DMS114 treated with DMSO at 0.1 percent for 48 hours (cell line): ENCODE measurements around the gene BRK1.
"Not testable (repeated sequence)": the region's sequence is repeated elsewhere in the genome, so short reads cannot be mapped to it uniquely, and the experiment has no call there.

Experiments
- DNase-seq: peaks from one replicate; lab custom pipeline; 2025; ENCODE audit not compliant: unreplicated experiment; lab: John Stamatoyannopoulos, UW

BRK1 gene

GRCh38 chr3:10115326-10116137, at the start of gene BRK1:
BRK1 (plus strand) TSS chr3:10115675; CDS start chr3:10115702, 27 bp downstream.
- peak; percentile 93 for DNase-seq

- not testable (repeated sequence) for DNase-seq
These were observed 45.4 kb upstream of the BRK1 start for GRCh38 chr3:10070077-10070476.

- no peak for DNase-seq
These were observed 40.8 kb upstream of the BRK1 start for GRCh38 chr3:10074666-10075065.

GRCh38 chr3:10081871-10082270, 33.6 kb upstream of the BRK1 start:
- no peak for DNase-seq

- DNase-seq: no peak
These were observed 29.7 kb upstream of the BRK1 start for GRCh38 chr3:10085738-10086137.

- DNase-seq: no peak
These were observed 27.2 kb upstream of the BRK1 start for GRCh38 chr3:10088256-10088655.

GRCh38 chr3:10090179-10090578, 25.3 kb upstream of the BRK1 start:
- DNase-seq: no peak

GRCh38 chr3:10090774-10091173, 24.7 kb upstream of the BRK1 start:
- DNase-seq: not testable (repeated sequence)

GRCh38 chr3:10091387-10091786, 24.1 kb upstream of the BRK1 start:
- DNase-seq: not testable (repeated sequence)

GRCh38 chr3:10093678-10094077, 21.8 kb upstream of the BRK1 start:
- DNase-seq: no peak

- no peak for DNase-seq
These were observed 16.4 kb upstream of the BRK1 start for GRCh38 chr3:10099041-10099440.

- DNase-seq: no peak
These were observed 8.6 kb upstream of the BRK1 start for GRCh38 chr3:10106919-10107318.

- no peak for DNase-seq
These were observed 7.4 kb upstream of the BRK1 start, which contains the start of gene FANCD2OS for GRCh38 chr3:10108091-10108490. FANCD2OS (minus strand) TSS chr3:10108255; CDS start chr3:10104774, 3,481 bp downstream.

- no peak for DNase-seq
These were observed 624 bp downstream of the BRK1 start for GRCh38 chr3:10116138-10116460.

GRCh38 chr3:10116928-10117327, 1.5 kb downstream of the BRK1 start:
- DNase-seq: no peak

- no peak for DNase-seq
These were observed 3.9 kb downstream of the BRK1 start for GRCh38 chr3:10119376-10119775.

GRCh38 chr3:10121064-10121463, 5.6 kb downstream of the BRK1 start:
- DNase-seq: no peak

- no peak for DNase-seq
These were observed 7.2 kb downstream of the BRK1 start for GRCh38 chr3:10122724-10123123.

- DNase-seq: not testable (repeated sequence)
These were observed 20.4 kb downstream of the BRK1 start for GRCh38 chr3:10135872-10136271.

GRCh38 chr3:10136426-10137005, 21.0 kb downstream of the BRK1 start:
- no peak for DNase-seq

- no peak for DNase-seq
These were observed 21.7 kb downstream of the BRK1 start for GRCh38 chr3:10137178-10137577.

GRCh38 chr3:10140996-10141546, 25.6 kb downstream of the BRK1 start:
- DNase-seq: no peak
